Measurements from ENCODE around the gene PRDM15.

DNA sequence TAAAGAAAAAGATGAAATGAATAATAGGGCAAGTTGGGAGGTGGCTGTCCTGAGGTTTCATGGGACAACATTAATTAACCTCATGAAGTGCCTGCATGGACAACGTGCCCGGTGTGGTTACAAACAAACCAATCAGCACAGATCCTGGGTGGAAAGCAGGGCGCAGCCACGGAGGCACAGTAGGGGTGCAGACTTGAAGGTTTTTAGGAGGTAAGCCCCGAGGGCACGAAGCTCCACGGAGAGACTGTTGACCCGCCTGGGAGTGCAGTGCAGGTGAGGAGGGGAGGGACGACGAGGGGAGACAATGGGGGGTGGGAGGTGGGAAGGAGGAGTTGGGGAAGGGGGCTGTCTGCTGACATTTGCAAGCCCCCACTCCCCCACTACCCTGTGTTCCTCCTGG is 110.0 kb downstream of the PRDM15 start:
- TF ChIP-seq, protein P1, sequence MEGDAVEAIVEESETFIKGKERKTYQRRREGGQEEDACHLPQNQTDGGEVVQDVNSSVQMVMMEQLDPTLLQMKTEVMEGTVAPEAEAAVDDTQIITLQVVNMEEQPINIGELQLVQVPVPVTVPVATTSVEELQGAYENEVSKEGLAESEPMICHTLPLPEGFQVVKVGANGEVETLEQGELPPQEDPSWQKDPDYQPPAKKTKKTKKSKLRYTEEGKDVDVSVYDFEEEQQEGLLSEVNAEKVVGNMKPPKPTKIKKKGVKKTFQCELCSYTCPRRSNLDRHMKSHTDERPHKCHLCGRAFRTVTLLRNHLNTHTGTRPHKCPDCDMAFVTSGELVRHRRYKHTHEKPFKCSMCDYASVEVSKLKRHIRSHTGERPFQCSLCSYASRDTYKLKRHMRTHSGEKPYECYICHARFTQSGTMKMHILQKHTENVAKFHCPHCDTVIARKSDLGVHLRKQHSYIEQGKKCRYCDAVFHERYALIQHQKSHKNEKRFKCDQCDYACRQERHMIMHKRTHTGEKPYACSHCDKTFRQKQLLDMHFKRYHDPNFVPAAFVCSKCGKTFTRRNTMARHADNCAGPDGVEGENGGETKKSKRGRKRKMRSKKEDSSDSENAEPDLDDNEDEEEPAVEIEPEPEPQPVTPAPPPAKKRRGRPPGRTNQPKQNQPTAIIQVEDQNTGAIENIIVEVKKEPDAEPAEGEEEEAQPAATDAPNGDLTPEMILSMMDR (IDR thresholded peaks at IDR 0.05), result no peak
- TF ChIP-seq POLR2A (IDR thresholded peaks at IDR 0.05), result no peak

Measured in tibial nerve (tissue), 3 donors.